ENCODE measurements around the gene FBXO45. TPM values are rescaled to one million over a fixed set of nuclear protein-coding genes. Genes with fewer than 3 reads are reported as not detected.

Gene FBXO45
- total and polyA plus RNA-seq, 2 of the 4 experiments (the other 2 are of a cell fraction), result 3.8 to 5.0 TPM

GRCh38 chr3:196631682-196632045 is 63.2 kb downstream of the FBXO45 start:
- no peak overlapping the region; the same call in 1 of the 2 replicates for H3K56ac ChIP-seq (ENCODE audit: extremely low read depth, insufficient read depth, low read length)
- in situ Hi-C loops (cut with MboI; ENCODE audit: low sequenced_read_pairs) (no loop called here), dilution Hi-C loops (cut with HindIII; ENCODE audit: low sequenced_read_pairs, unreplicated experiment) (no loop called here), intact Hi-C loops (cut with micrococcal nuclease) (no loop called here)
- no peak overlapping the region; the same call in 1 of the 2 replicates for H3K9ac ChIP-seq (ENCODE audit: low read depth, low read length)
- no peaks in the 10 kb centered on the region for H4K20me1 ChIP-seq (ENCODE audit: insufficient read depth, low read length)
- H2BK120ac ChIP-seq (ENCODE audit: low read depth, low read length), result no peak overlapping the region
- H4K5ac ChIP-seq (ENCODE audit: low read depth, low read length), result peak overlapping the region; percentile 76; the same call in 1 of the 2 replicates
- ChIA-PET CTCF (interaction anchor here (1.0 kb wide), 1 partner anchor 53 kb away, joined by 3 read pairs; no protein-coding TSS in a partner anchor), POLR2A (ENCODE audit: unreplicated experiment) (no interaction called here)
- no peak overlapping the region for H2BK5ac ChIP-seq (ENCODE audit: low read depth, low read length, poor library complexity, severe bottlenecking)
- TF ChIP-seq BHLHE40 (IDR thresholded peaks at IDR 0.05; ENCODE audit: low read depth, low read length), result no peak
- TF ChIP-seq RAD21 (IDR thresholded peaks at IDR 0.05; ENCODE audit: low read length), result no peak
- no peak for TF ChIP-seq CEBPB (IDR thresholded peaks at IDR 0.05; ENCODE audit: low read depth, low read length)
- no peak for TF ChIP-seq SMC3 (IDR thresholded peaks at IDR 0.05; ENCODE audit: low read depth, low read length)
- no peak for TF ChIP-seq POLR2A (IDR thresholded peaks at IDR 0.05; ENCODE audit: low read depth, low read length)
- no peak for TF ChIP-seq CHD1 (IDR thresholded peaks at IDR 0.05; ENCODE audit: low read depth, low read length)
- TF ChIP-seq RFX5 (IDR thresholded peaks at IDR 0.05; ENCODE audit: low read depth, low read length), result no peak
- no peak for TF ChIP-seq MAZ (IDR thresholded peaks at IDR 0.05; ENCODE audit: borderline replicate concordance, low read depth, low read length)
- TF ChIP-seq FOS (IDR thresholded peaks at IDR 0.05; ENCODE audit: low read depth, low read length), result no peak
- no peak for TF ChIP-seq ELK1 (IDR thresholded peaks at IDR 0.05; ENCODE audit: borderline replicate concordance, low read depth, low read length)
- no peak for TF ChIP-seq CTCF (conservative IDR thresholded peaks at IDR 0.05; ENCODE audit: low read depth, low read length)
- H3K36me3 ChIP-seq (ENCODE audit: control insufficient read depth, insufficient read depth, low read length), result no peaks in the 10 kb centered on the region
- H2BK20ac ChIP-seq (ENCODE audit: low read depth, low read length), result no peak overlapping the region
- H2AFZ ChIP-seq (replicated peaks; ENCODE audit: low read length, poor library complexity), result peak overlapping the region; percentile 96
- H2BK15ac ChIP-seq (ENCODE audit: low read depth, low read length), result no peak overlapping the region
- H3K9me3 ChIP-seq (ENCODE audit: control insufficient read depth, insufficient read depth, low read length), result no peaks in the 10 kb centered on the region
- H2AK9ac ChIP-seq (replicated peaks; ENCODE audit: low read depth, low read length, poor library complexity), result no peak overlapping the region
- peak overlapping the region; percentile 42; the same call in 1 of the 2 replicates for H3K4ac ChIP-seq (ENCODE audit: low read depth, low read length)
- peak overlapping the region; percentile 88; the same call in 1 of the 2 replicates for H3K14ac ChIP-seq (replicated peaks; ENCODE audit: low read depth, low read length)
- peaks cover 12% of the 10 kb centered on the region for H3K27me3 ChIP-seq (ENCODE audit: control insufficient read depth, insufficient read depth, low read length)
- peak overlapping the region; percentile 12; the same call in 1 of the 2 replicates for H2AK5ac ChIP-seq (ENCODE audit: low read depth, low read length)
- peak overlapping the region; percentile 71 for H3K4me3 ChIP-seq (ENCODE audit: insufficient read depth, low read depth, low read length)
- H3K18ac ChIP-seq (ENCODE audit: low read depth, low read length), result no peak overlapping the region
- no peak overlapping the region; the same call in 1 of the 2 replicates for H3K27ac ChIP-seq (ENCODE audit: insufficient read depth, low read length)
- peak overlapping the region; percentile 14; the same call in 1 of the 2 replicates for H3K23ac ChIP-seq (ENCODE audit: low read depth, low read length)
- DNase-seq (no peak), ATAC-seq (ENCODE audit: low read depth) (no peak)
- H3K9me1 ChIP-seq (ENCODE audit: insufficient read depth, low read length), result peaks cover 4% of the 10 kb centered on the region; the same call in 1 of the 2 replicates
- no TSS peak for BruUV-seq (replicated peaks)
- H3K4me2 ChIP-seq (ENCODE audit: low read depth, low read length), result peak overlapping the region; percentile 84; the same call in 1 of the 2 replicates
- H4K91ac ChIP-seq (ENCODE audit: insufficient read depth, low read depth, low read length), result no peak overlapping the region
- peaks cover 2% of the 10 kb centered on the region; the same call in 1 of the 2 replicates for H3K4me1 ChIP-seq (ENCODE audit: control insufficient read depth, insufficient read depth, low read length)
- WGBS, 2 experiments (ENCODE audit: extremely low coverage in 2 of 2, insufficient read length in 1 of 2), result 43% methylated on average over 1 of the region's 5 CpGs; no CpG with 5 or more reads in 1 of the 2 experiments
- peak overlapping the region; percentile 79 to 93 for H4K8ac ChIP-seq (ENCODE audit: low read depth in 2 of 2, low read length in 2 of 2)
- H3K79me1 ChIP-seq (ENCODE audit: low read depth in 1 of 2, low read length in 2 of 2), result no peaks in the 10 kb centered on the region
